HG02884 (cell line): ENCODE data around the gene KRTAP4-2.
"Not testable (repeated sequence)": the region's sequence is repeated elsewhere in the genome, so short reads cannot be mapped to it uniquely, and the experiment has no call there.

Source experiments
- ATAC-seq: cut with Tn5 transposase; IDR thresholded peaks from one replicate; pipeline ENCODE4 v1.9.1; 2021; ENCODE audit warnings: mild to moderate bottlenecking, moderate library complexity; ENCODE audit not compliant: unreplicated experiment

Gene KRTAP4-2

DNA sequence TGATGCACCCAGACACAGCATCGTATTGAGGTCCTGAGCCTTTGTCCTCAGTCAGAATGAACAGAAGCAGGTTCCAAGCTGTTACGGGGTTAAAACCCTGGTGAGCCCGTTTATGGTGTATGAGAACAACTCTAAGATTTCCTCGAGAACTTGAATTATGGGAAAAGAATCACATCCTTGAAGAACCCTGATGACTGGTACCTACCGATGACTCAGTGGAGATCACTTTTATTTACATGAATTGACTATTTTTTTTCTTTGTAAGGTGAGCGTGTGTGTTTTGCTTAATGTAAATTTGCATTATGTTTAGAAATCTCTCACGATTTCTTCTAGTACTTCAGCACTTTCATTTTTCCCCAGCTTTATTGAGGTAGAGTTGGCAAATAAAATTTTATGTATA lies 14.2 kb downstream of the KRTAP4-2 start:
- ATAC-seq: no peak

DNA sequence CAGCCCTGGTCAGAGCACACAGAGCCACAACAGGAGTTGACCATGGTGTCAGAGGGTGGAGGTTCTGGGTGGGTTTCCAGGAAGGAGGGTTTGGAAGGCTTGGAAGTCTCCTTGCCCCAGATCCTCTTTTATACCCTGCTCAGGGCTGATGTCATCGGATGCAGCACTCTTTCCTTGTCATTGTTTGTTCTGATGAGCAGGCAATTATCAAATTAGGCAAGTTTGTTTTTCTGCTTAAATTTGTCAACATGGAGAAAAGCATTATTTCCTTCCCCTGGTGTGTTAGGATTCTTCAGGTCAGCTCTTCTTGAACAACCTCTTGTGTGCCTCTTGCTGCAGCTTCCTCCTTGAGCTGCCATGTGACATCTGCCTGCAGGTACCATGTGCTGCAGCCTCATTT lies 17.4 kb downstream of the KRTAP4-2 start, which contains the start of gene KRTAP4-4:
KRTAP4-4 (minus strand) TSS at position 101 of the 400 bp plus-strand sequence; CDS start at position 44, 57 bp downstream.
- ATAC-seq: no peak

DNA sequence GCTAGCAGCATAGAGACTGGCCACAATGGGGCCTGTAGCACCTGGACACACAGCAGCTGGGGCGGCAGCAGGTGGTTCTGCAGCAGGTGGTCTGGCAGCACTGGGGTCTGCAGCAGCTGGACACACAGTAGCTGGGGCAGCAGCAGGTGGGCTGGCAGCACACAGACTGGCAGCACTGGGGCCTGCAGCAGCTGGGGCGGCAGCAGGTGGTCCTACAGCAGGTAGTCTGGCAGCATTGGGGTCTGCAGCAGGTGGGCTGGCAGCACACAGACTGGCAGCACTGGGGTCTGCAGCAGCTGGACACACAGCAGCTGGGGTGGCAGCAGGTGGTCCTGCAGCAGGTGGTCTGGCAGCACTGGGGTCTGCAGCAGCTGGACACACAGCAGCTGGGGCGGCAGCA lies 17.8 kb downstream of the KRTAP4-2 start:
- not testable (repeated sequence) for ATAC-seq

DNA sequence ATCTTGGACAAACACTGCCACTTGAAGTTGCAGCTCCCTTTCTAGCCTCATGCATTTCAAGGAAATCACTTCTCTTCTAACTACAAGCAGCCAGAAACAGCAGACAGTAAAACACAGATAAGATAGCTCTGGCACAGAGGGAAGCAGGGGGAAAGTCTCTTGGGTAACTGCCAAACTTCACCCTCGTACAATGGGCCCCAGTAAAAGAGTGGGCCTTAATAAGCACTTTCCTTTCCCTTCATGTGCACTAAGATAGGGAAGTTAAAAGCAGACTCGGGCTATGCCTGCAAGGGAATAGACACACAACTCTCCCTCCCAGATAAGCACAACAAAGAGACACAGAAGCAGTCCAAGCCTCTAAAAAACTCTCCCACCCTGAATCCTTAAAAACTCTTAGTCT lies 24.2 kb downstream of the KRTAP4-2 start:
- ATAC-seq: no peak

DNA sequence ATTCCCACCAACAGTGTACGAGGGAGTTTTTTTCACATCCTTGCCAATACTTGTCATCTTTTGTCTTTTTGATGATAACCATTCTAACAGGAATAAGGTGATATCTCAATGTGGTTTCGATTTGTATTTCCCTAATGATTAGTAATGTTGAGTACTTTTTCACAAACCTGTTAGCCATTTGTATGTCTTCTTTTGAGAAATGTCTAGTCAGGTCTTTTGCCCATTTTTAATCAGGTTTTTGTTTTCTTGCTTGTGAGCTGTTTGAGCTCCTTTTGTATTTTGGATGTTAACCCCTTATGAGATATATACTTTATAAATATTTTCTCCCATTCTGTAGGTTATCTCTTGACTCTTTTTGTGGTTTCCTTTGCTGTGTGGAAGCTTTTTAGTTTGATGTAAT lies 26.5 kb downstream of the KRTAP4-2 start:
- no peak for ATAC-seq

- no peak for ATAC-seq
Measured at GRCh38 chr17:41150026-41150425, 28.0 kb downstream of the KRTAP4-2 start.

DNA sequence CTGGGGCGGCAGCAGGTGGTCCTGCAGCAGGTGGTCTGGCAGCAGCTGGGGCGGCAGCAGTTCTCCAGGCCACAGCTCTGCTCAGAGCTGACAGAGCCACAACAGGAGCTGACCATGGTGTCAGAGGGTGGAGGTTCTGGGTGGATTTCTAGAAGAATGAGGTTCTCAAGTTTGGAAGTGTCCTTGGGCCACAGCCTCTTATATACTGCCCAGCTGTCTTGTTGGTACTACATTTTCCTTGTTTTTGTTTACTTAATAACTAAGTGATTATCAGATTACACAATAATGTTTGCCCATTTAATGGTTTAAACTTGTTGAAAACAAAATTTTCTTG lies 28.4 kb downstream of the KRTAP4-2 start, which contains the start of gene KRTAP4-5:
KRTAP4-5 (minus strand) TSS at position 174 of the 334 bp plus-strand sequence; CDS start at position 116, 58 bp downstream.
- ATAC-seq: no peak

DNA sequence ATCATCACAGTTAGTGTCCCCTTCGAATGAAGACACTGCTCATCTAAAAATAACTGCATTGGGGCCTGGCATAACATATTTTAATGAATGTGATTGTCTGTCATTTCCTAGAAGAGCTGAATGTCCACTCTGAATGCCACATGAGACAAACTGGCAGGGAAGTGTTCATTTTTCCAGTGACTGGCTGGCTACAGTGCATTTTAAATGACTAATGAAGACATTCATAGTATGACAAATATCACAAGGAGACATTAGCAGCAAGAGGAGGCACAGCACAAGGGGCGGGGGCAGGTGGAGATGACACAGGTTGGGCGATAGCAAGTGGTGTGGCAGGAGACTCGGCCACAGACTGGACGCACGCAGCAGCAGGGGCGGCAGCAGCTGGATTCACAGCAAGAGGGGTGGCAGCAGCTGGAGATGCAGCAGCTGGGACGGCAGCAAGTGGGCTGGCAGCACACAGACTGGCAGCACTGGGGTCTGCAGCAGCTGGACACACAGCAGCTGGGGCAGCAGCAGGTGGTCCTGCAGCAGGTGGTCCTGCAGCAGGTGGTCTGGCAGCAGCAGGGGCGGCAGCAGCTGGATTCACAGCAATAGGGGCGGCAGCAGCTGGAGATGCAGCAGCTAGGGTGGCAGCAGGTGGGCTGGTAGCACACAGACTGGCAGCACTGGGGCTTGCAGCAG lies 28.9 kb downstream of the KRTAP4-2 start:
- ATAC-seq: not testable (repeated sequence)

GRCh38 chr17:41147531-41148204 lies 30.4 kb downstream of the KRTAP4-2 start:
- no peak for ATAC-seq

- no peak for ATAC-seq
Measured at GRCh38 chr17:41145261-41145660, 32.8 kb downstream of the KRTAP4-2 start.

DNA sequence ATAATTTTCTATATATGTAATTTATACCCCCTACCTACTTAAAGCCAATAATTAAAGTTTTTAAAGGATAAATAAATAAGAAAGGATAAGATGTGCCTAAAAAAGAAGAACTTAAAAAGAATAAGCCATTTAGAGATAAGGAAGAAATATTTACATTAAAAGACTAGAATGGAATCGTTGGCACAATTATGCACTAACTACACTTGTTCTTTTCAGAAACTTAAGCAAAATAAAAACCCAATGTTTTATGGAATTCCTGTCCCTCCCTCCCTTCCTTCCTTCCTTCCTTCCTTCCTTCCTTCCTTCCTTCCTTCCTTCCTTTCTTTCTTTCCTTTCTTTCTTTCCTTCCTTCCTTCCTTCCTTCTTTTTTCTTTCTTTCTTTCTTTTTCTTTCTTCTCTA lies 33.2 kb downstream of the KRTAP4-2 start:
- no peak for ATAC-seq

GRCh38 chr17:41141361-41141760 lies 36.7 kb downstream of the KRTAP4-2 start:
- no peak for ATAC-seq

DNA sequence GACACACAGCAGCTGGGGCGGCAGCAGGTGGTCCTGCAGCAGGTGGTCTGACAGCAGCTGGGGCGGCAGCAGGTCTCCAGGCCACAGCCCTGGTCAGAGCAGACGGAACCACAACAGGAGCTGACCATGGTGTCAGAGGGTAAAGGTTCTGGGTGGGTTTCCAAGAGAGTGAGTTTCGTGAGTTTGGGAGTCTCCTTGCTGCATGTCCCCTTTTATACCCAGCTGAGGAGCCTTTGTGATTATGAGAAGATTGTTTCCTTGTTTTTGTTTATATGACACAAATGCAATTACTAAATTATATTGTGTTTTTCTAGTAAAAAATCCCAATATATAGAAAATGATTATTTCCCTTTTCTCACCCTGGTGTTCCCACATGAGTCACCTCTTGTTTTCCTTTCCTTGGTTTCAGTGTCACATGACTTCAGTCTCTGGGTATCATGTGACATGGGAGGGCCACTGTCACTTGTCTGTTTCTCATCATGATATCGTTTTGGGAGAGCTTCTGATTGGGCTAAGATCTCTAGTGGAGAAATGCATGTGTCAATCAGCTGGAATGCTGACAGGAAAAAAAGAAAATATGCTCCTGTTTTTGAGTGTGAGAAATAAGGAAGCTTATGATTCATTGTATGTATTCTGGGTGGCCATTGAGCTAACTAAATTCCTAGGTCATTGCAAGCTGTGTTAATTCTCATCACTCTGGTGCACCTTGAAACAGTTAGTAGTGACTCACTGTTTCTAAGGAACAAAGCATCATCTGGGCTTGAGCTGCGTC lies 37.5 kb downstream of the KRTAP4-2 start, which contains the start of gene KRTAP4-6:
KRTAP4-6 (minus strand) TSS at position 185 of the 772 bp plus-strand sequence; CDS start at position 128, 57 bp downstream.
- no peak for ATAC-seq

- not testable (repeated sequence) for ATAC-seq
Measured at GRCh38 chr17:41139865-41140264, 38.2 kb downstream of the KRTAP4-2 start.

- ATAC-seq: no peak
Measured at GRCh38 chr17:41133880-41134735, 43.9 kb downstream of the KRTAP4-2 start.

DNA sequence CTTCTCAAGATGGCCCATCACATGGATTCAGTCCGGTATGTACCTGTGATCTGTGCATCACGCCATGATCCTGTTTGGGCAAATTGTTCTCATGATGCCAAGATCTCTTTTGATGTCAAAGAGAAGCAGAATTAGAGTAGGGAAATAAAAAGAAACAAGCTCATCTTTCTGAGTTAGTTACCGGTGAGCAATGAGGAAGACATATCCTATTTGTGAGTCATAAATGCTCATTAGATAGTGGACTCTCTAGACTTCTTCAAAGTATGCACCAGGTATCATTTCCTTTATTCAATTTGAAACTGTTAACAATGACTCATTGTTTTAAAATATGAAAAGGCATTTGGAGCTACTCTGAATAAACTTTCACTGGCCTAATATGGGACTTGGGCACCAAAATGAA lies 46.0 kb downstream of the KRTAP4-2 start:
- ATAC-seq: no peak
